Stimulated activated CD4-positive, alpha-beta T cell treated with anti-CD3 and anti-CD28 coated beads, Interleukin-1b, Interleukin-23, amount 100 ng/mL, for 24 hours (primary cell): ENCODE data around the gene GALNTL6.
"Not testable (repeated sequence)": the region's sequence is repeated elsewhere in the genome, so short reads cannot be mapped to it uniquely, and the experiment has no call there.

Experiments used
- DNase-seq, 4 experiments: peaks; one replicate each; pipeline ENCODE4 v3.0.0-alpha.2; 2020; ENCODE audit warnings: low read depth in 4 of 4, low spot score in 1 of 4

GALNTL6 gene

GRCh38 chr4:172709376-172709775, 896.2 kb downstream of the GALNTL6 start:
- DNase-seq: no peak

DNA sequence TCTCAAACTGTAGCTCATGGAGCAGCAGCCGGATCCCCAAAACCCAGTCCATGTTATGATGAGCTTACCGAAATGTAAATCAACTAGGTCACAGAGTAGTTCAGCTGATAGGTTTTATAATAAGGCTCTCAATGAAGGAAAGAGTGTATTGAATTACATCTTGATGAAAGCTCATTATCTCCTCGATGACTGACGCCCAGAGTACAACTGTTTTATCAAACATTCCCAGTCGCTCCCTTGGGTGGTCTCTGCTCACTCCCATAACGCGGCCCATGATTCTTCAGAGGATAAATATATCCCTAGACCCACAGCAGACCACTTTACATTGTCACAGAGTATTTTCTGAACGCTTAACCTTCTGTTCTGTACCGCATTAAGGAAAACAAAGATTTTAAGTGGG, 903.1 kb downstream of the GALNTL6 start:
- no peak for DNase-seq

GRCh38 chr4:172721659-172722058, 908.5 kb downstream of the GALNTL6 start:
- no peak for DNase-seq

DNA sequence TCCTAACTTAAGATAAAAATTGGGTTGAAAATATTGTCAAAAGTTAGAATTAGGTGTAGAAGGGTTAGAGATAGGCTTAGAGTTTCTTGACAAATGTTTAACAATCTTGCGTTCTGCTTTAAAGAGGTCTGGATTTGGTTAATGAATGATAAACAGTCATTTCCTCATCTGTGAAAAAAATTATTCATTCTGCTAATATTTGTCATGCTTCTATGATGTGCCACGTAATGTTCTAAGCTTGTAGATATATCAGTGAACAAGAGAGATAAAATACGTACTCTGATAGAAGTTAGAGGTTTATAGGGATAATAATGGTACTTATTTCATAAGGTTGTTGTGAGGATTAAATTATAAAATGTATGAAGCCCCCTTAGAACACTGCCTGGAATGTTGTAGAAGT, 912.4 kb downstream of the GALNTL6 start:
- no peak for DNase-seq

DNA sequence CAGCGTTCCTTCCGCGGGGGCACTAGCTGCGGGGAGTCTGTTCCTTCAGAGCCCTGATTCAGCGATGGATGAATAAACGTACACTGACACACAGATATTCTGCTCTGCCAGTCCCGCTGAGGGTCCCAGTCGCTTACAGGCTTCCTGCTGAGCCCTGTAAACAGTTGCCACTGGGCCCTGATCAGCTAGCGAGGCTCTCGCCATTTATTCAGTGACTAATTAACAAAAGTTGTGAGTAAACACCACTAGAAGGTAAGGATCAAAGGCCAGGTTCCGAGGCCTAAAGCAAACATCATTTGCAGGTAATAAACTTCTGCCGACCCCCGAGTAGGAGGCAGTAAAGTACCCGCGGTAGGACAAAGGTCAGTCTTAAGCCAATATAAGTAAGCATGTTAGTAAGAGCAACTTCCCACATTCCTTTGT, 912.8 kb downstream of the GALNTL6 start:
- DNase-seq: no peak

- no peak for DNase-seq
Observed at GRCh38 chr4:172727631-172728030, 914.4 kb downstream of the GALNTL6 start.

DNA sequence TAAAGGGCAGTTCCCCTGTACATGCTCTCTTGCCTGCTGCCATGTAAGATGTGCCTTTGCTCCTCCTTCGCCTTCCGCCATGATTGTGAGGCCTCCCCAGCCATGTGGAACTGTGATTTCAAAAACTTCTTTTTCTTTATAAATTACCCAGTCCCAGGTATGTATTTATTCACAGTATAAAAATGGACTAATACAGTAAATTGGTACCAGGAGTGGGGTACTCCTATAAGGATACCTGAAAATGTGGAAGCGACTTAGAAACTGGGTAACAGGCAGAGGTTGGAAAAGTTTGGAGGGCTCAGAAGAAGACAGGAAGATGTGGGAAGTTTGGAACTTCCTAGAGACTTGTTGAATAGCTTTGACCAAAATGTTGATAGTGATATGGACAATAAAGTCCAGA, 920.4 kb downstream of the GALNTL6 start:
- DNase-seq: not testable (repeated sequence)

DNA sequence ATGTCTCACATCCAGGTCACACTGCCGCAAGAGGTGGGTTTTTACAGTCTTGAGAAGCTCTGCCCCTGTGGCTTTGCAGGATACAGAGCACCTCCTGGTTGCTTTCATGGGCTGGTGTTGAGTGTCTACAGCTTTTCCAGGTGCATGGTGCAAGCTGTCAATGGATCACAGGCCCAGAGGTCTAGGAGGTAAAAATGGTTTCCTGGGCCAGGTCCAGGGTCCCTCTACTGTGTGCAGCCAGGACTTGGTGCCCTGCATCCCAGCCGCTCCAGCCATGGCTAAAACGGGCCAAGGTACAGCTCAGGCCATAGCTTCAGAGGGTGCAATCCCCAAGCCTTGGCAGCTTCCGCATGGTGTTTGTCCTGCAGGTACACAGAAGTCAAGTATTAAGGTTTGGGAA, 921.4 kb downstream of the GALNTL6 start:
- no peak for DNase-seq

DNA sequence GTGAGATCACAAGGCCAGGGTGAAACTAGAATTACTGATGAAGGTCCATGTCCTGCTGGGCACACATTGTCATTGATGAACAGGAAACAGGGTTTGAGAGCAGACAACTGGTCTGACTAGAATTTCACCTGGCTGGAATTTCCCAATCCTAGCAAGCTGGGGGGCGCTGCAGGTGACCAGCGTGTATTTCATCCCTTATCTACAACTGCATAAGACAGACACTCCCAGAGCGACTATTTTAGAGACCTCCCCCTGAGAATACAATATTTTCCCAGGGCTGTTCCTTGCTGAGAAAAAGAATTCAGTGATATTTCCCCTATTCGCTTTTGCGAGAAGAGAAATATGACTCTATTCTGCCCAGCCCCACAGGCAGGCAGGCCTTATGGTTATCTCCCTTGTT, 922.8 kb downstream of the GALNTL6 start:
- DNase-seq: no peak

GRCh38 chr4:172740434-172740833, 927.2 kb downstream of the GALNTL6 start:
- no peak for DNase-seq

DNA sequence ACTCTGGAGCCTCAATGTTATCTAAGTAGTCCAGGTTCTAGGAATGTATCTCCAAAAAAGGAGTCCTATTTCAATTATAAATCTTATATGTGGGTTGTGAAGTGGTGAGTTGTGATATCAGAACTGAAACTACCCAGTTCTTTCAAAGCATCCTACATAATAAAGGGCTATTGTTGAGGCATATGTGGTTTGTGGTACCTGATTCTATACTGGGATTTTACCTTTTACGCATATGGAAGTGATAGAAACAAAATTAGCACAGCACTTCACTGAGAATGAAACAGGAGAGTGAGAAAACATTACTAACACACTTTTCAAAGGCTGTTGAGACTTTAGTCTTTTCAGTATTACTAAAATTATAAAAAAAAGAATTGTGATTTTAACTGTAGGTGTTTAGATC, 937.7 kb downstream of the GALNTL6 start:
- no peak for DNase-seq

DNA sequence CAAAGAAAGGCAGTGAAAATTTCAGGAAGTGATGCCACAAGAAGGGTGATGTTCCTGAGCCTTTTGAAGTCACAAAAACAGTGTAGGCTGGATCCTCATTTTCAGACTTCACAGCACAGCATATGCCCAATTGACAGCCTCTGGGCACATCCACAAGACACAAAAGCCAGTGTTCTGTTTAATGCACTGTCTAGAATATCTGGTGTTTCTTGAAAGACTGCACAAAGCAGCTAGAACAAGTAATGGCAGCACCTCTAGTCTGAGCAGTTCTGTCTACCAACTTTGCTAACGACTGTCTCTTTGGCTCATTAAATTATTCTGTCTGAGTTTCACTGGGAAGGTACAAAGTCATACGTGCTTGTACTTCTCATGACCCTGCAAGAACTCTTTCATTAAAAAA, 938.3 kb downstream of the GALNTL6 start:
- no peak for DNase-seq

GRCh38 chr4:172758586-172759340, 945.6 kb downstream of the GALNTL6 start:
- DNase-seq: no peak

DNA sequence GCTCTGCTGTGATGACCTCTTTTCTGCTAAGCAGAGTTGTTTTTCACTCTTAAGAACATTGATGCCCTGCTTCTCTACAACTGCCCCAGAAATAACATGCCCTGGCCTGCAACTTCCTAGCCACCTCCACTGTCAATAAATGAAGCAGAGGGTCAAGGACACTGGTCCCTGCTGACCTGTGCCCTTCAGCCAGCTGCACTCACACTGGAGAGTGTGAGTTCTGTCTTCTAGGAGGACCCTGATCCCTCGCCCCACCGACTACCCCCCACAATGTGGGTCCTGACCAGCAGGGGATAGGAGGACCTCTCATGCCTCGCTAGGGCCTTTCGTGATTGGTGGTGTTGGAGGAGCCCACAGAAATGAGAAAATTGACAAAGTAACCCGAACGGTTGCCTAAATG, 947.3 kb downstream of the GALNTL6 start:
- no peak for DNase-seq

GRCh38 chr4:172762895-172763294, 949.7 kb downstream of the GALNTL6 start:
- DNase-seq: no peak

DNA sequence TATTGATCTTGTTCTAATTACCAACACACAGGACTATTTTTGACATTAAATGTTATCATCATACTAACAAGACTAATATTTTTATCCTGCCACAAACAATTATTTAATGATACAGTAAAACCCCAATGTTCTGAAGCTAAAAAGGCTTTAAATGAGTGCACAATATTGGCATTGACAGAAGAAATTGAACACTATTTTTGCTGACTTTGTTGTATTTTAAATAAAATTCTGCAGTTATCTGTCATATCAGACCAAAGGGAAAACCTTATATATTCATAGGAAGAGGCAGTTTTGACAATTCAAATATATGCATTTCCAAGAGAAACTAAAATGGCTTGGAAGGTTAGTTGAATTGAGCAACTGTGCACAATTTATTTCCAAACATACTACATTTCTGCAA, 957.6 kb downstream of the GALNTL6 start:
- DNase-seq: no peak

DNA sequence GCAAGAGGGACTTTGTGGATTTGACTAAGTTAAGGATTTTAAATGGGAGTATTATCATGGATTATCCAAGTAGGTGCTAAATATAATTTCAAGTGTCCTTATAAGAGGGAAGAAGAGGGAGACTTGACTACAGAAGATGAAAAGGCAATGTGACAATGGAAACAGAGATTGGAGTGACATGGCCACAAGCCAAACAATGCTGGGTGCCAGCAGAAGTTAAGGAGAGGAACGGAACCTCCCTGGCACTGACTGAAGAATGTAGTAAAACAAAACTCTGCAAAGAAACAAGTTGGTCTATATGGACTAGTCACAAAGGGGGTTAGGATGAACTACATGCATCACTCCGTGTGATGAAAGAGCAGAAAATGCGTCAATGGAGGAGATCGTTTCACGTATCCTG, 959.6 kb downstream of the GALNTL6 start:
- DNase-seq: no peak

DNA sequence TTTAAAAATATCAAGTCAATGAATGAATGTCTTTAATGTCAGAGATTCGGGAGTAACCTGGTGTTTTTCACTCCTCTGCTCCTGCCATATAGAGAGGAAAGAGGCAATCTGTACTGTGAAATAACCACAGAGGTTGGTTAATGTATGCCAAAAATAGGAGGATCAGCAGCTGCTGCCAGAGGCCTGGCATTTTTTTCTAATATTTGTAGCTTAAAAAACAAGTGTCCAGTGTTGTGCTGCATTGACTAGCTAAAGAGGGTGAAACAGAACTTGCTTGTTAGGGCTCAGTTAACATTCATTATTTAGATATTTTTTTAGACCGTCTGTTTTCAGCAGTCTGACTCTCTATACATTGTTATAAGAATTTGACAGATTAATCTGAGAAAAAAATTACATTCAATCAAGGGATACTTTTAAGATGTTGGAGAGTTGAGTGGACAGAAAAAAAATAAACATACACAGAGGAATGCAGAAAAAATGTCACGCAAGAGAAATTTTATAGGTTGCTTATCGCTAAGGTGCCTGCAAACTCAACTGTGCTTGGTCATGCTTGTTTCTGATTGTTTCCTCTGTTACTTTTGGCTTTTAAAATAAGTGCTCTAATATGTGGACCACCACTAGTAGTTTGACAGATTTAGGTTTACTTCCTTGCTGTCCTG, 963.1 kb downstream of the GALNTL6 start:
- no peak for DNase-seq

DNA sequence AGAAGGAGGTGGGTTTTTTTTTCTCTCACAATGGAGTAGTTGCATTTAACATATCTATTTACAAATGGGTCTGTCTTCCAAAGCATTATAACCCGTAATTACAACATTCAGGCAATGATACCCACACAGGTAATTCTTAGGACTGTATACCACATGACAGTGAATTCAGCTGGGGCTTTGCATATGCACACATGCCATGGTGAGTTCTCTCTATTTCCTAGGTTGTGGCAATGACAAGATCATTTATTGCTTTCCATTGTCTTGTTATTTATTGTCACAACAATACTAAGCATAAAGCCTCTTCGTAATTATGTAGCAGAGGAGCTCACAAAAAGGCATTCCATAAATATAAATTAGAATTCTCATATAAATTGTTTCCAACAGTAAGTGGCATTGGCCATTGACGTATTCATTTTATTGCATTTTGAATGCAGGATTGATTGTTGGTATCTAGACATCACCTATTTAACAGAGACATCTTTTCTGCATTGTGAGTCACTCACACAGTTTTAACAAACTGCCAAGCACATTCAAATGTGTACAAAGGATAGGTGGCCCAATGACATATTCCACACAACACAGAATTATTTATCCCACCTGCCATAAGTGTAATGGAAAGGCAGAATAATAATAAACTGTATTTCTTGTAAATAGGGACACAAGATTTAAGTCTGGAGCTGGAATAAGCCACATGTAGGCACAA, 964.7 kb downstream of the GALNTL6 start:
- no peak for DNase-seq

- no peak for DNase-seq
Observed at GRCh38 chr4:172778583-172778982, 965.4 kb downstream of the GALNTL6 start.

DNA sequence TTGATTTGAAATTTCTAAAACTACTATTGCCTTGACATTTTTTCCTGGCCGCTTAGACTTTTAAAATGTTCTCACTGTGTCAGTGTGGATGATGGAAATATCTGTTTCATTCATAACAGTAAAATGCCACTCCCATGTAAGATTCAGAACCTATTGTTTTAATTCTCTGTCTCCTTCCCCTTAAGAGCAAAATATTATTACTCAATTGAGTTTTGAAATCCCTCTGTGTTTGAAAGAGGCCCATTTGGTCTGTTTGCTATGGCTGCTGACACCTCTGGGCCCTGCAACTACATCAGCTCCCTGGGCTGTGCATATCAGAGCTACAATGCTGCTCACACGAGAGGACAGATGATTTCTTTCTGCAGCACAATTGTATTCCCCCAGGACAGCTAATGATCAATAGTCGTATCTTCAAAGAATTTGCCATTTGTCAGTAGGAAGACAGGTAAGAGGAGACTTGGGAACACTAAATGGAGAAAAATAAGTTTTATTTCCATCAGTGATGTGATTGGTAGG, 967.4 kb downstream of the GALNTL6 start:
- DNase-seq: no peak

DNA sequence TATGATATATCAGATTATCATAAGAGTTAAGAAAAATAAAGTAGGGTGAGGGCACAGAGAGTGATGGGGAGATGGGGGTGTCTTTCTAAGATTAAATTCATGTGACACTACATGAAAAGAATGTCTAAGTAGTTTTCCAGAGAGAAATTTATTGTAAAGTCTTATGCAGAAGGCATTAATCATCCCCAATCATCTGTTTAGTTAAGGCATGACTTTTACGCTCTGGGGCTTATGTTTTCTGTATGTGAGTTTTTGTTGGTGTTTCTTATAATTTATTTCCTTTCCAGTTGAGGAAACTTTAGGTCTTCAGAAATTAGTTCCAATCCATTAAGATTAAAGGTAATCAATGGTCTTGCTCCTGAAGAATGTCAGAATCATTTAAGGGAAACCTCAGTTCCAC, 972.4 kb downstream of the GALNTL6 start:
- DNase-seq: no peak
